Kidney (tissue), 14 donors: Measurements from ENCODE around the gene NR6A1. TPM values are rescaled to one million over a fixed set of nuclear protein-coding genes. Genes with fewer than 3 reads are reported as not detected.
A peak's percentile ranks its signal among the peaks of the same experiment; 100 is the strongest.

Experiments
- DNase-seq, 5 donors: peaks; one replicate each; pipeline ENCODE4 v3.0.0-alpha.2; 2013 to 2020
- FAIRE-seq: peaks from 2 replicates; lab custom pipeline; 2012; peaks lifted over from hg19 to GRCh38; lab: Jason Lieb, UNC
- H3K27ac ChIP-seq, 2 donors: one replicate each; pipeline ENCODE4 v1.7.0; 2013; ENCODE audit warnings: low read depth in 2 of 2, low read length in 2 of 2, inconsistent platforms in 1 of 2
- H3K27me3 ChIP-seq: one replicate; pipeline ENCODE4 v1.7.1; 2013; ENCODE audit warnings: low read length, inconsistent platforms; ENCODE audit not compliant: control insufficient read depth, insufficient read depth
- H3K36me3 ChIP-seq, 3 donors: one replicate each; pipeline versions ENCODE4 v1.7.0 to v1.7.1; 2013; ENCODE audit warnings: low read length in 3 of 3, control low read depth in 1 of 3, inconsistent platforms in 1 of 3; ENCODE audit not compliant: insufficient read depth in 3 of 3, control insufficient read depth in 2 of 3
- H3K4me1 ChIP-seq, 3 donors: one replicate each; pipeline versions ENCODE4 v1.7.0 to v1.7.1; 2013; ENCODE audit warnings: low read length in 3 of 3, inconsistent platforms in 1 of 3, low read depth in 1 of 3; ENCODE audit not compliant: control insufficient read depth in 2 of 3, insufficient read depth in 2 of 3
- H3K4me3 ChIP-seq, 3 donors: one replicate each; pipeline versions ENCODE4 v1.7.0 to v1.8.1; 2013; ENCODE audit warnings: low read length in 3 of 3, control low read depth in 1 of 3, inconsistent platforms in 1 of 3
- H3K9ac ChIP-seq, 3 donors: one replicate each; pipeline versions ENCODE4 v1.7.0 to v1.7.1; 2013; ENCODE audit warnings: low read length in 3 of 3, control low read depth in 1 of 3, inconsistent platforms in 1 of 3
- H3K9me3 ChIP-seq, 3 donors: one replicate each; pipeline versions ENCODE4 v1.7.0 to v1.7.1; 2013; ENCODE audit warnings: low read length in 3 of 3, control low read depth in 1 of 3, inconsistent platforms in 1 of 3; ENCODE audit not compliant: control insufficient read depth in 2 of 3, insufficient read depth in 1 of 3
- CTCF ChIP-seq: IDR thresholded peaks from 3 replicates; pipeline ENCODE4 v1.5.1; 2012; ENCODE audit warnings: mild to moderate bottlenecking, moderate library complexity, borderline replicate concordance; ENCODE audit not compliant: insufficient read depth; ENCODE audit errors: extremely low read depth
- intact Hi-C: fragments of 100-400 bp; cut with DNase I; formaldehyde crosslinking; loops from one replicate; pipeline ENCODE4 v1.11.1; 2022
- polyA plus RNA-seq: library from polyadenylated mRNA; stranded (reverse); fragments of 350-450 nt; fragmentation: Illumina TruSeq; extraction: RNeasy Lipid Tissue Mini Kit (QIAGEN cat#74804); gene quantifications from one replicate; pipeline ENCODE4 v1.2.3, GENCODE V29; 2014; ENCODE audit warnings: low read depth, low replicate concordance; ENCODE audit not compliant: insufficient read depth
- total RNA-seq: library from RNA; stranded (reverse); fragmentation: NEBNext Ultra II Directional; extraction: Animal tissue kit (Norgen Biotek cat#: 25700); gene quantifications from one replicate; pipeline ENCODE4 v1.2.1, GENCODE V29; 2021
- donor health status: control.
- donor health status: control.
- donor health status: control.
- donor health status: control.
- donor health status: control.
- donor health status: DM: yes; HTN: yes; CAD: no.
- donor health status: Normal renal cell carcinoma (clear cell type).

The NR6A1 gene
- total and polyA plus RNA-seq, 2 donors from 2014 or later: 1.2 to 3.5 TPM

DNA sequence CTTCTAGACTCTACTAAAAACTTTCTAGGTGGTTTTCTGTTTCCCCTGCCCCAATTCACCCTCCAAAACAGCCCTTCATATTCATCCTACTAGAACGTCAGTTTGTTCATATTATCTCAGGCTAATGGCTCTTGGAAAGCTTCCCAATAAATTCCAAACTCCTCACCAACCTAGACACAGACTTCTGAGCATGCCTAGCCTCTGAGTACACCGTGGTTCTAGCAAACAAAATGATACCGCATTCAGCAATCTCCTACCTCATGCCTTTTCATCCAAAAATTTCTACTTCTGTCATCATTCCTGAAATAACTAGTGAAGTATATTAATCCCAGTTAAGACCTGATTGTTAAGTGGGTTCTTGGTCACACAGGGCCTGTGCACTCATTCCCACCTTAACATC, 217.4 kb downstream of the NR6A1 start:
- H3K4me3 ChIP-seq: no peak overlapping the region
- intact Hi-C loops: no loop called here
- FAIRE-seq (no peak), DNase-seq (no peak)
- no peaks in the 10 kb centered on the region for H3K9me3 ChIP-seq
- no peak overlapping the region for H3K27ac ChIP-seq
- no peak for TF ChIP-seq CTCF
- peaks cover 0 to 7% (median 5%) of the 10 kb centered on the region in 3 donors for H3K4me1 ChIP-seq
- no peaks in the 10 kb centered on the region for H3K36me3 ChIP-seq
- H3K9ac ChIP-seq: no peak overlapping the region
- no peaks in the 10 kb centered on the region for H3K27me3 ChIP-seq

DNA sequence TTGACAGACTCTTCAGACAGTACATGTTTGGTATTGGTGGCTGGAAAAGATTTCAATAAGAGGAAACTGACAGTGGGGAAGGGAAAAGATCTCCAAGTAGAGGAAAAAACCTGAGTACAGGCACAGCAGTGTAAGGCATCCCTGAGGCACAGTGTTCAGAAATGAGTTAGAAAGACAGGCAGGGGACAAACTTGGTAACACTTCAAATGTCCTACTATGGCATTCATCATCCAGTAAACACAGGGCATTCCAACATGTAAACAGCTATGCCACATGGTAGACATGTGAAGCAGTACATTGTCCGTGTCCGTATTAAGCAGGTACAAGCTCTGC, 218.9 kb downstream of the NR6A1 start:
- Histone ChIP-seq H3K27me3 (no peaks in the 10 kb centered on the region), H3K9ac (no peak overlapping the region), H3K36me3 (no peaks in the 10 kb centered on the region), H3K27ac (no peak overlapping the region), H3K4me3 (no peak overlapping the region), H3K9me3 (no peaks in the 10 kb centered on the region), H3K4me1 (peaks cover 0 to 7% (median 5%) of the 10 kb centered on the region in 3 donors)
- TF ChIP-seq CTCF: no peak
- intact Hi-C loops: no loop called here
- no peak for DNase-seq
- FAIRE-seq: no peak

DNA sequence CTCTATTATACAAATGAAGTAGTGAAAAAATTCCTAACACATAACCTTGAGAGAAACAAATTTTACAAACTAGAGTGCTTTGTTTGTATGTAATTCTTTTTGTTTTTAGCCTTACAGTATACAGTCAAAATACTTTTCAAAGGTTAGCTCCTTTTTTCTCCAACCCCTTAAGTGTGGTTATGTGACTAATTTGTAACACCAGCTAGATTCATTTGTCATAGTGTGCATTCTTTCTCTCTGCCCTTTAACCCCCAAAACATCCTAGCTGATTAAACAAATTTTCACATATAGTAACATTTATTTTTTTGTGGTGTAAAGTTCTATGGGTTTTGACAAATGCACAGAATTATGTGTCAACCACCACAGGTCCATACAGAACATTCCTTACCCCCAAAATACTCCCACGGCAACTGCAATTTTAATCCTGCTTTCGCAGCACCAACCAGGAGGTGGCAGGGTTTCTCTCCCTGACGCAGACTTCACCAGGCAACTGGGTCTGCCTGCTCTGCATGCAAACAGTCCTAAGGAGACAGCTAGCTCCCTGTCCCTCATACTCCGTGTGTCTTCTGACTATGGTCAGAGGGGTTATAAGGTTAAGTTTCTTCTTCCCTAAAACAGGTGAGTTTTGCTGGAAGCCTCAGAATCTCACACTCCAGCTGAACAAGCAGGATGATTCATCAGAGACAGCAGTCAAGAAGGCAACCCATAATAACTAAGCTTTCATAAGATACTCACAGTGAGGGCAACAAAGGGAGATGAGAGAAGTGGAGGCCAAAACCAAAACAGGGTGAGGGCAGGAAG, 219.4 kb downstream of the NR6A1 start:
- Histone ChIP-seq H3K36me3 (no peaks in the 10 kb centered on the region), H3K27me3 (no peaks in the 10 kb centered on the region), H3K9me3 (no peaks in the 10 kb centered on the region), H3K4me1 (peaks cover 0 to 7% (median 5%) of the 10 kb centered on the region in 3 donors), H3K27ac (no peak overlapping the region), H3K4me3 (no peak overlapping the region), H3K9ac (no peak overlapping the region)
- no peak for FAIRE-seq
- intact Hi-C loops: no loop called here
- peak in 4 of 5 donors; percentile 54 to 74 (median 59) for DNase-seq
- peak; percentile 35 for TF ChIP-seq CTCF

DNA sequence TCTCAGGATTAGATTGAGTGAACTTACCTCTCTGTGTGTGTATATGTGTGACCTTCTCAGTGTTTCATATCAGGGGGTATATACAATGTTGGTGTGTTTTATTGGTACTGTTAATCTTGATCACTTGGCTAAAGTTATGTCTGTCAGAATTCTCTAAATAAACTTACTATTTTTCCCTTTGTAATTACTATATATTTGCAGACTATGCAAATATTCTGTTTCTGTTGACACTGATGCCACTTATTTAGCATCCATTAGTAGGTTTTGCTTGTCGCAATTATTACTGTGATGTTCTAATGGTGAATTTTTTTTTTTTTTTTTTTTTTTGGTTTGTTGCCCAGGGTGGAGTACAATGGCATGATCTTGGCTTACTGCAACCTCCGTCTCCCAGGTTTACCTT, 221.0 kb downstream of the NR6A1 start:
- Histone ChIP-seq H3K27me3 (no peaks in the 10 kb centered on the region), H3K4me1 (peaks cover 0 to 7% (median 5%) of the 10 kb centered on the region in 3 donors), H3K9me3 (no peaks in the 10 kb centered on the region), H3K36me3 (no peaks in the 10 kb centered on the region), H3K4me3 (no peak overlapping the region), H3K9ac (no peak overlapping the region), H3K27ac (no peak overlapping the region)
- DNase-seq (no peak), FAIRE-seq (no peak)
- intact Hi-C loops: no loop called here
- no peak for TF ChIP-seq CTCF
